Stimulated activated CD4-positive, alpha-beta T cell treated with anti-CD3 and anti-CD28 coated beads, TNF-alpha, amount 100 ng/mL, for 1 hour (primary cell): ENCODE data around the gene DNTT.

Experiments
- DNase-seq, 3 donors: peaks; one replicate each; pipeline ENCODE4 v3.0.0-alpha.2; 2020; ENCODE audit warnings: low read depth in 3 of 3, low spot score in 1 of 3

The DNTT gene

GRCh38 chr10:96304230-96304629, at the start of gene DNTT:
Gene DNTT, plus strand, starts transcription at chr10:96304434. Its CDS starts 64 bp downstream, at chr10:96304498.
- no peak for DNase-seq

GRCh38 chr10:96254976-96255375, 49.3 kb upstream of the DNTT start:
- DNase-seq = no peak

- DNase-seq = no peak
These were observed 48.5 kb upstream of the DNTT start for GRCh38 chr10:96255549-96256333.

- no peak for DNase-seq
These were observed 46.3 kb upstream of the DNTT start for GRCh38 chr10:96257944-96258343.

GRCh38 chr10:96259150-96259549, 45.1 kb upstream of the DNTT start:
- no peak for DNase-seq

- DNase-seq = no peak
These were observed 44.2 kb upstream of the DNTT start for GRCh38 chr10:96260014-96260413.

- DNase-seq = no peak
These were observed 43.1 kb upstream of the DNTT start for GRCh38 chr10:96261132-96261531.

- no peak for DNase-seq
These were observed 42.3 kb upstream of the DNTT start for GRCh38 chr10:96261930-96262329.

GRCh38 chr10:96263176-96263575, 41.1 kb upstream of the DNTT start:
- DNase-seq = no peak

GRCh38 chr10:96263669-96264068, 40.6 kb upstream of the DNTT start:
- no peak for DNase-seq

- DNase-seq = no peak
These were observed 39.3 kb upstream of the DNTT start for GRCh38 chr10:96264938-96265337.

- DNase-seq = no peak
These were observed 38.0 kb upstream of the DNTT start for GRCh38 chr10:96266118-96266770.

GRCh38 chr10:96267234-96267705, 37.0 kb upstream of the DNTT start:
- DNase-seq = no peak

- no peak for DNase-seq
These were observed 35.8 kb upstream of the DNTT start for GRCh38 chr10:96268341-96268909.

GRCh38 chr10:96269438-96270300, 34.6 kb upstream of the DNTT start:
- no peak for DNase-seq

GRCh38 chr10:96270571-96270970, 33.7 kb upstream of the DNTT start:
- DNase-seq = no peak

- DNase-seq = no peak
These were observed 33.0 kb upstream of the DNTT start, which contains the start of gene BLNK for GRCh38 chr10:96271016-96271815. Gene BLNK, minus strand, starts transcription at chr10:96271569. Its CDS starts 171 bp downstream, at chr10:96271398.

- no peak for DNase-seq
These were observed 31.6 kb upstream of the DNTT start for GRCh38 chr10:96272316-96273280.
